WTC11 (cell line): ENCODE results near the gene CD200R1. TPM values are rescaled to one million over a fixed set of nuclear protein-coding genes. Genes with fewer than 3 reads are reported as not detected.

Experiments used
- ATAC-seq: fragments of 200-7000 bp; cut with Tn5 transposase; 2 replicates; pipeline ENCODE4 v1.10.0; 2021; ENCODE audit warnings: mild to moderate bottlenecking, moderate library complexity
- CTCF ChIA-PET: fragments of 300-600 bp; sonication (Branson Sonifier 250); formaldehyde crosslinking; loops from one replicate; lab custom pipeline; 2021; ENCODE audit warnings: antibody characterized with exemption; lab: Charles Lee
- POLR2A ChIA-PET: fragments of 350-600 bp; sonication (Branson Sonifier 250); formaldehyde crosslinking; loops from one replicate; lab custom pipeline; 2021; ENCODE audit warnings: antibody characterized with exemption; lab: Charles Lee
- DNase-seq: peaks from one replicate; pipeline ENCODE4 v3.0.0; 2021; ENCODE audit warnings: low spot score
- H3K27ac Mint-ChIP-seq: 2 replicates; pipeline ENCODE4 v1.8.0; 2021; ENCODE audit warnings: mixed read lengths
- H3K27me3 Mint-ChIP-seq: 2 replicates; pipeline ENCODE4 v1.8.0; 2021; ENCODE audit warnings: low read depth, mild to moderate bottlenecking, moderate library complexity, mixed read lengths
- H3K36me3 Mint-ChIP-seq: 2 replicates; pipeline ENCODE4 v1.8.0; 2021; ENCODE audit warnings: mixed read lengths
- H3K4me1 Mint-ChIP-seq: 2 replicates; pipeline ENCODE4 v1.8.0; 2022; ENCODE audit warnings: mixed read lengths
- H3K4me3 Mint-ChIP-seq: 2 replicates; pipeline ENCODE4 v1.8.0; 2021; ENCODE audit warnings: mild to moderate bottlenecking, moderate library complexity, mixed read lengths
- H3K9me3 Mint-ChIP-seq: 2 replicates; pipeline ENCODE4 v1.8.0; 2021; ENCODE audit warnings: mixed read lengths
- AR ChIP-seq: fragments of 250-450 bp; sonication (Bioruptor Pico); IDR thresholded peaks from 2 replicates; pipeline ENCODE4 v1.9.0; 2021; ENCODE audit warnings: mild to moderate bottlenecking
- ATF2 ChIP-seq: sonication (generic); formaldehyde crosslinking; IDR thresholded peaks from 2 replicates; pipeline ENCODE4 v1.8.1; 2022; ENCODE audit warnings: low read depth, missing genetic modification reagents, borderline replicate concordance
- ATF6 ChIP-seq: sonication (generic); formaldehyde crosslinking; IDR thresholded peaks from 2 replicates; pipeline ENCODE4 v1.8.1; 2023; ENCODE audit warnings: mild to moderate bottlenecking, missing genetic modification reagents
- CDX4 ChIP-seq: fragments of 250-450 bp; sonication (Bioruptor Pico); IDR thresholded peaks from 2 replicates; pipeline ENCODE4 v1.9.0; 2021; ENCODE audit warnings: moderate library complexity, mild to moderate bottlenecking, inconsistent platforms, borderline replicate concordance
- E2F4 ChIP-seq: sonication (generic); formaldehyde crosslinking; IDR thresholded peaks from 2 replicates; pipeline ENCODE4 v1.8.1; 2022; ENCODE audit warnings: low read depth, mild to moderate bottlenecking, moderate library complexity, missing genetic modification reagents, borderline replicate concordance
- ESRRA ChIP-seq: sonication (generic); formaldehyde crosslinking; IDR thresholded peaks from 2 replicates; pipeline ENCODE4 v1.8.1; 2022; ENCODE audit warnings: mild to moderate bottlenecking, missing genetic modification reagents, borderline replicate concordance
- FOXP4 ChIP-seq: sonication (generic); formaldehyde crosslinking; IDR thresholded peaks from 2 replicates; pipeline ENCODE4 v1.8.0; 2022; ENCODE audit warnings: mild to moderate bottlenecking, missing genetic modification reagents
- IRF1 ChIP-seq: sonication (generic); formaldehyde crosslinking; IDR thresholded peaks from 2 replicates; pipeline ENCODE4 v1.8.0; 2023; ENCODE audit warnings: missing genetic modification reagents
- IRF2 ChIP-seq: sonication (generic); formaldehyde crosslinking; IDR thresholded peaks from 2 replicates; pipeline ENCODE4 v1.8.0; 2022; ENCODE audit warnings: low read depth, missing genetic modification reagents, borderline replicate concordance
- JAZF1 ChIP-seq: fragments of 250-450 bp; sonication (Bioruptor Pico); IDR thresholded peaks from 2 replicates; pipeline ENCODE4 v1.9.0; 2021; ENCODE audit warnings: moderate library complexity, mild to moderate bottlenecking, inconsistent platforms
- JUN ChIP-seq: sonication (generic); formaldehyde crosslinking; IDR thresholded peaks from 2 replicates; pipeline ENCODE4 v1.8.0; 2023; ENCODE audit warnings: mild to moderate bottlenecking, missing genetic modification reagents
- MAX ChIP-seq: sonication (generic); formaldehyde crosslinking; IDR thresholded peaks from 2 replicates; pipeline ENCODE4 v1.8.0; 2022; ENCODE audit warnings: mild to moderate bottlenecking, missing genetic modification reagents
- MXD4 ChIP-seq: fragments of 250-450 bp; sonication (Bioruptor Pico); IDR thresholded peaks from 2 replicates; pipeline ENCODE4 v1.8.0; 2021; ENCODE audit warnings: mild to moderate bottlenecking, moderate library complexity, borderline replicate concordance
- NFYB ChIP-seq: sonication (generic); formaldehyde crosslinking; conservative IDR thresholded peaks from 2 replicates; pipeline ENCODE4 v1.8.0; 2022; ENCODE audit warnings: low read depth, missing genetic modification reagents
- OVOL2 ChIP-seq: fragments of 250-450 bp; sonication (Bioruptor Pico); IDR thresholded peaks from 2 replicates; pipeline ENCODE4 v1.9.0; 2021; ENCODE audit warnings: mild to moderate bottlenecking, borderline replicate concordance
- RELA ChIP-seq: sonication (generic); formaldehyde crosslinking; IDR thresholded peaks from 2 replicates; pipeline ENCODE4 v1.8.1; 2022; ENCODE audit warnings: missing genetic modification reagents, mild to moderate bottlenecking, borderline replicate concordance
- SMAD3 ChIP-seq: sonication (generic); formaldehyde crosslinking; IDR thresholded peaks from 2 replicates; pipeline ENCODE4 v1.8.0; 2022; ENCODE audit warnings: missing genetic modification reagents, mild to moderate bottlenecking, borderline replicate concordance
- SOX15 ChIP-seq: fragments of 250-450 bp; sonication (Bioruptor Pico); IDR thresholded peaks from 2 replicates; pipeline ENCODE4 v1.9.0; 2021; ENCODE audit warnings: mild to moderate bottlenecking
- SP1 ChIP-seq: sonication (generic); formaldehyde crosslinking; conservative IDR thresholded peaks from 2 replicates; pipeline ENCODE4 v1.8.1; 2022; ENCODE audit warnings: missing genetic modification reagents
- TCF7 ChIP-seq: sonication (generic); formaldehyde crosslinking; IDR thresholded peaks from 2 replicates; pipeline ENCODE4 v1.8.0; 2022; ENCODE audit warnings: mild to moderate bottlenecking, low read depth, missing genetic modification reagents, moderate library complexity
- USF1 ChIP-seq: sonication (generic); formaldehyde crosslinking; IDR thresholded peaks from 2 replicates; pipeline ENCODE4 v1.8.0; 2022; ENCODE audit warnings: mild to moderate bottlenecking, missing genetic modification reagents
- ZNF121 ChIP-seq: sonication (generic); formaldehyde crosslinking; IDR thresholded peaks from 2 replicates; pipeline ENCODE4 v1.8.0; 2023; ENCODE audit warnings: missing genetic modification reagents
- ZNF416 ChIP-seq: fragments of 250-450 bp; sonication (Bioruptor Pico); IDR thresholded peaks from 2 replicates; pipeline ENCODE4 v1.9.0; 2021; ENCODE audit warnings: mild to moderate bottlenecking, inconsistent platforms
- ZNF423 ChIP-seq: fragments of 250-450 bp; sonication (Bioruptor Pico); IDR thresholded peaks from 2 replicates; pipeline ENCODE4 v2.1.2; 2022; ENCODE audit warnings: mild to moderate bottlenecking, moderate library complexity
- ZNF671 ChIP-seq: fragments of 250-450 bp; sonication (Bioruptor Pico); IDR thresholded peaks from 2 replicates; pipeline ENCODE4 v1.8.0; 2021; ENCODE audit warnings: mild to moderate bottlenecking
- total RNA-seq: library from RNA; stranded (reverse); gene quantifications from 3 replicates; pipeline ENCODE4 v1.2.3, GENCODE V29; 2021

CD200R1 gene
- total RNA-seq, 1 experiment from 2014 or later: not detected

GRCh38 chr3:112956351-112956750, 18.6 kb downstream of the CD200R1 start:
- no peak for ATAC-seq
- no peak for TF ChIP-seq TCF7 (CRISPR knock-in tag)
- no peak for TF ChIP-seq ZNF121
- no peak for TF ChIP-seq ZNF671
- TF ChIP-seq JUN (CRISPR knock-in tag): no peak
- no peak for TF ChIP-seq IRF1 (CRISPR knock-in tag)
- TF ChIP-seq ATF6 (CRISPR knock-in tag): no peak
- TF ChIP-seq RELA (CRISPR knock-in tag): no peak
- TF ChIP-seq ESRRA: no peak
- TF ChIP-seq CDX4 (CRISPR knock-in tag): no peak
- TF ChIP-seq ATF2 (CRISPR knock-in tag): no peak
- TF ChIP-seq E2F4: no peak
- TF ChIP-seq SP1 (CRISPR knock-in tag): no peak
- no peak for TF ChIP-seq JAZF1 (CRISPR knock-in tag)
- TF ChIP-seq FOXP4 (CRISPR knock-in tag): no peak
- no peak for TF ChIP-seq OVOL2 (CRISPR knock-in tag)
- TF ChIP-seq MXD4: no peak
- TF ChIP-seq SMAD3 (CRISPR knock-in tag): no peak
- ChIA-PET POLR2A (no interaction called here), CTCF (no interaction called here)
- no peak overlapping the region for H3K4me3 Mint-ChIP-seq
- no peaks in the 10 kb centered on the region for H3K36me3 Mint-ChIP-seq
- peaks cover 14% of the 10 kb centered on the region; the same call in 1 of the 2 replicates for H3K9me3 Mint-ChIP-seq
- no peaks in the 10 kb centered on the region for H3K27me3 Mint-ChIP-seq
- H3K27ac Mint-ChIP-seq: no peak overlapping the region
- no peak for DNase-seq
- peaks cover 4% of the 10 kb centered on the region for H3K4me1 Mint-ChIP-seq

GRCh38 chr3:112948346-112948838, 26.5 kb downstream of the CD200R1 start:
- no peak overlapping the region for H3K4me3 Mint-ChIP-seq
- ATAC-seq (no peak; the same call in 1 of the 2 replicates), DNase-seq (peak; percentile 28)
- no peak overlapping the region for H3K27ac Mint-ChIP-seq
- ChIA-PET POLR2A (no interaction called here), CTCF (interaction anchor here (1.0 kb wide), 2 partner anchors 31 to 306 kb away, joined by 3 to 4 read pairs; no protein-coding TSS in a partner anchor)
- H3K36me3 Mint-ChIP-seq: peaks cover 7% of the 10 kb centered on the region; the same call in 1 of the 2 replicates
- H3K27me3 Mint-ChIP-seq: no peaks in the 10 kb centered on the region
- H3K4me1 Mint-ChIP-seq: peaks cover 6% of the 10 kb centered on the region
- peaks cover 31% of the 10 kb centered on the region for H3K9me3 Mint-ChIP-seq
- TF ChIP-seq ZNF416 (CRISPR knock-in tag) (no peak), ZNF671 (no peak), AR (CRISPR knock-in tag) (no peak), USF1 (CRISPR knock-in tag) (no peak), MAX (CRISPR knock-in tag) (no peak), SOX15 (no peak), IRF2 (no peak), SP1 (CRISPR knock-in tag) (no peak), NFYB (no peak), ZNF423 (CRISPR knock-in tag) (no peak)
